SU-DHL-6 (cell line): ENCODE results near the gene NEMF.

Experiments
- H2AFZ ChIP-seq: fragments of 200-600 bp; sonication (generic); 2 replicates; pipeline ENCODE4 v1.6.1; 2014; ENCODE audit warnings: low read depth, mild to moderate bottlenecking, moderate library complexity, mixed read lengths, antibody characterized with exemption, low read length; ENCODE audit not compliant: severe bottlenecking
- H3F3A ChIP-seq: fragments of 200-600 bp; shearing (Covaris generic); 2 replicates; pipeline ENCODE4 v1.6.0; 2016; ENCODE audit warnings: antibody characterized with exemption, mild to moderate bottlenecking; ENCODE audit not compliant: insufficient read depth
- H3K27ac ChIP-seq: fragments of 200-600 bp; sonication (generic); 2 replicates; pipeline ENCODE4 v1.5.1; 2016; ENCODE audit warnings: low read depth, mild to moderate bottlenecking, low read length, moderate library complexity, mixed read lengths
- H3K27me3 ChIP-seq: fragments of 200-600 bp; sonication (generic), shearing (Covaris generic); 2 replicates; pipeline ENCODE4 v1.6.0; 2014; ENCODE audit warnings: mild to moderate bottlenecking, low read length
- H3K36me3 ChIP-seq: fragments of 200-600 bp; sonication (generic); 2 replicates; pipeline ENCODE4 v1.6.1; 2014; ENCODE audit warnings: mild to moderate bottlenecking, low read length, mixed read lengths
- H3K4me2 ChIP-seq: fragments of 300-600, 200-600 bp; shearing (Covaris generic), sonication (generic); 2 replicates; pipeline ENCODE4 v1.6.0; 2014; ENCODE audit warnings: low read length, low read depth, mild to moderate bottlenecking; ENCODE audit not compliant: poor library complexity, severe bottlenecking
- H3K4me3 ChIP-seq: fragments of 200-600 bp; sonication (generic); 2 replicates; pipeline ENCODE4 v1.5.1; 2014; ENCODE audit warnings: antibody characterized with exemption, low read length, mild to moderate bottlenecking, mixed read lengths; ENCODE audit not compliant: insufficient read depth, poor library complexity, severe bottlenecking
- H3K79me2 ChIP-seq: fragments of 200-600 bp; sonication (generic); 2 replicates; pipeline ENCODE4 v1.6.1; 2014; ENCODE audit warnings: mild to moderate bottlenecking, low read length, moderate library complexity; ENCODE audit not compliant: insufficient read depth
- H3K9ac ChIP-seq: fragments of 200-600 bp; sonication (generic); 2 replicates; pipeline ENCODE4 v1.7.0; 2014; ENCODE audit warnings: mild to moderate bottlenecking, low read length
- H3K9me2 ChIP-seq: fragments of 200-600 bp; sonication (generic); replicated peaks from 2 replicates; pipeline ENCODE4 v1.6.1; 2014; ENCODE audit warnings: low read length; ENCODE audit not compliant: insufficient read depth
- H3K9me3 ChIP-seq: fragments of 200-600 bp; sonication (generic); 2 replicates; pipeline ENCODE4 v1.6.1; 2014; ENCODE audit warnings: low read length, mixed read lengths; ENCODE audit not compliant: insufficient read depth
- H4K20me1 ChIP-seq: fragments of 200-600 bp; sonication (generic); 2 replicates; pipeline ENCODE4 v1.6.1; 2014; ENCODE audit warnings: low read depth, mild to moderate bottlenecking, antibody characterized with exemption, low read length, moderate library complexity, mixed read lengths
- CTCF ChIP-seq: fragments of 200-600 bp; sonication (generic); IDR thresholded peaks from one replicate; pipeline ENCODE4 v1.5.1; 2017; ENCODE audit warnings: antibody characterized with exemption, mild to moderate bottlenecking, low read length, moderate library complexity; ENCODE audit not compliant: insufficient read depth, poor library complexity, severe bottlenecking
- EZH2phosphoT487 ChIP-seq: fragments of 200-600 bp; sonication (generic), shearing (Covaris generic); conservative IDR thresholded peaks from 2 replicates; pipeline ENCODE4 v1.6.1; 2018; ENCODE audit warnings: mild to moderate bottlenecking, antibody characterized with exemption, low read length, moderate library complexity, mixed read lengths

The NEMF gene

GRCh38 chr14:49852301-49853157 is at the start of gene NEMF:
TSS of gene NEMF (minus strand) at chr14:49852788. CDS start at chr14:49852753, 35 bp downstream.
- TF ChIP-seq CTCF (peak; percentile 96), EZH2phosphoT487 (no peak)
- Histone ChIP-seq H3K4me2 (peak within 1 kb of the TSS; percentile 97), H3F3A (peaks cover 10% of the 10 kb centered on the region; the same call in 1 of the 2 replicates), H4K20me1 (no peaks in the 10 kb centered on the region), H3K27ac (peak within 1 kb of the TSS; percentile 66), H3K36me3 (peaks cover 24% of the 10 kb centered on the region), H2AFZ (peak within 1 kb of the TSS; percentile 79), H3K4me3 (peak within 1 kb of the TSS; percentile 95), H3K79me2 (peaks cover 29% of the 10 kb centered on the region), H3K9me2 (no peaks in the 10 kb centered on the region), H3K9me3 (no peaks in the 10 kb centered on the region), H3K27me3 (no peaks in the 10 kb centered on the region), H3K9ac (peak within 1 kb of the TSS; percentile 93)

- H3K4me2 ChIP-seq = no peak overlapping the region
- H3K27ac ChIP-seq = 0 out of 2 replicates have a peak overlapping the region, but pooled peaks have one; percentile 27
- no peak for TF ChIP-seq EZH2phosphoT487
Observed at GRCh38 chr14:49900973-49901372, 48.4 kb upstream of the NEMF start.

GRCh38 chr14:49898485-49898884 is 45.9 kb upstream of the NEMF start:
- Histone ChIP-seq H3K4me2 (peak overlapping the region; percentile 99), H3K9me3 (no peaks in the 10 kb centered on the region), H3K79me2 (peaks cover 60% of the 10 kb centered on the region), H3K9ac (0 out of 2 replicates have a peak overlapping the region, but pooled peaks have one; percentile 4), H3F3A (peaks cover 64% of the 10 kb centered on the region), H2AFZ (no peak overlapping the region), H4K20me1 (peaks cover 24% of the 10 kb centered on the region), H3K27ac (peak overlapping the region; percentile 75), H3K36me3 (peaks cover 45% of the 10 kb centered on the region), H3K27me3 (no peaks in the 10 kb centered on the region), H3K4me3 (peak overlapping the region; percentile 95), H3K9me2 (no peaks in the 10 kb centered on the region)
- TF ChIP-seq EZH2phosphoT487 (no peak), CTCF (no peak)

More at GRCh38 chr14:49900973-49901372, 48.4 kb upstream of the NEMF start:
- no peaks in the 10 kb centered on the region for H3K9me3 ChIP-seq
- no peaks in the 10 kb centered on the region for H3K9me2 ChIP-seq
- peaks cover 52% of the 10 kb centered on the region for H3F3A ChIP-seq
- H3K9ac ChIP-seq = no peak overlapping the region
- H3K36me3 ChIP-seq = peaks cover 21% of the 10 kb centered on the region
- H4K20me1 ChIP-seq = peaks cover 11% of the 10 kb centered on the region
- no peak overlapping the region for H3K4me3 ChIP-seq
- peaks cover 35% of the 10 kb centered on the region for H3K79me2 ChIP-seq
- H2AFZ ChIP-seq = no peak overlapping the region
- H3K27me3 ChIP-seq = no peaks in the 10 kb centered on the region

- peaks cover 64% of the 10 kb centered on the region for H3F3A ChIP-seq
- peak overlapping the region; percentile 95 for H3K4me3 ChIP-seq
- 0 out of 2 replicates have a peak overlapping the region, but pooled peaks have one; percentile 4 for H3K9ac ChIP-seq
- peaks cover 24% of the 10 kb centered on the region for H4K20me1 ChIP-seq
- H3K4me2 ChIP-seq = peak overlapping the region; percentile 99
- H3K36me3 ChIP-seq = peaks cover 45% of the 10 kb centered on the region
- peak overlapping the region; percentile 75 for H3K27ac ChIP-seq
- no peaks in the 10 kb centered on the region for H3K9me2 ChIP-seq
- no peak for TF ChIP-seq EZH2phosphoT487
- no peak for TF ChIP-seq CTCF
- H3K9me3 ChIP-seq = no peaks in the 10 kb centered on the region
- no peak overlapping the region for H2AFZ ChIP-seq
- H3K27me3 ChIP-seq = no peaks in the 10 kb centered on the region
- peaks cover 65% of the 10 kb centered on the region for H3K79me2 ChIP-seq
Observed at GRCh38 chr14:49897965-49898364, 45.4 kb upstream of the NEMF start.
